HG03095 (cell line): ENCODE results near the gene IRS1.

Experiments
- ATAC-seq: cut with Tn5 transposase; IDR thresholded peaks from one replicate; pipeline ENCODE4 v1.9.1; 2021; ENCODE audit warnings: moderate library complexity; ENCODE audit not compliant: unreplicated experiment

Gene IRS1

GRCh38 chr2:226727251-226727650 is 72.4 kb downstream of the IRS1 start:
- ATAC-seq = no peak

- no peak for ATAC-seq
Measured at GRCh38 chr2:226726546-226726945, 73.1 kb downstream of the IRS1 start.

- ATAC-seq = no peak
Measured at GRCh38 chr2:226725126-226725860, 74.3 kb downstream of the IRS1 start.

DNA sequence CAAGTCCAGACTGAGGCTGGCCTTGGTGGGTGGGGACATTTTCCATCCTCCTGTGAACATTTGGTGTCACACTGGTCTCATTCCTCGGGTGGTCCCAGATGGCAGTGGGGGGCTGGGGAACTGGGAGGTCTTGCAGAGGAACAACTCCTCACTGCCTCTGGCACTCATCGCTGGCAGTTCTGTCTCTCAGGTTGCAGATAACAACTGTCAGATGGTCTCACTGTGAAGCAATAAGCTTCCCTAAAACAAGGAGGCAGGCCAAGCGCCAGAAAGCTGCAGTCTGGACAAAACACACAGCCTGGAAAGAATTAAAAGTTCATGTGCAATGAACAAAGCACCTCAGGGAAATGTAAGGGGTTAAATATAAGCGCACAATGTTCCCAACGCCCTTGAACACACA is 78.1 kb downstream of the IRS1 start:
- no peak for ATAC-seq

GRCh38 chr2:226720948-226721347 is 78.7 kb downstream of the IRS1 start:
- no peak for ATAC-seq

- no peak for ATAC-seq
Measured at GRCh38 chr2:226717719-226718118, 81.9 kb downstream of the IRS1 start.

DNA sequence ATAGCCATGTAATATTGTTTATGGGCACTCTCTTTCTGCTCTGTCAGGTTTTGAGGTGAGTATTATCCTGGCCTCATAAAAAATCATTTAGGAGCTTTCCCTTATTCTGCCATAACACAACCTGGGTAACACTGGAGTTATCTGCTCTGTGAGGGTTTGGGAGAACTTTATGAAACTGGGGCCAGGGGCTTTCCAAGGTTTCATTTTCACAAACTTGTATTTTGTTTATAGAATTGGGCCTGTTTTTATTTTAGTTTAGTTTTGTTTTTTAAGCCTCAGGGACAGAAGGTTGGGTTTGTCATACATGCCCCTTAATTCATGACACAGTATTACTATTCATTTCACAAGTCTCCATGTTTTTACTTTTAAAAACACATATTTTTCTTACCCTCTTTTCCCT is 83.5 kb downstream of the IRS1 start:
- no peak for ATAC-seq

GRCh38 chr2:226715347-226715990 is 84.2 kb downstream of the IRS1 start:
- ATAC-seq = no peak

GRCh38 chr2:226712941-226713340 is 86.7 kb downstream of the IRS1 start:
- ATAC-seq = no peak

DNA sequence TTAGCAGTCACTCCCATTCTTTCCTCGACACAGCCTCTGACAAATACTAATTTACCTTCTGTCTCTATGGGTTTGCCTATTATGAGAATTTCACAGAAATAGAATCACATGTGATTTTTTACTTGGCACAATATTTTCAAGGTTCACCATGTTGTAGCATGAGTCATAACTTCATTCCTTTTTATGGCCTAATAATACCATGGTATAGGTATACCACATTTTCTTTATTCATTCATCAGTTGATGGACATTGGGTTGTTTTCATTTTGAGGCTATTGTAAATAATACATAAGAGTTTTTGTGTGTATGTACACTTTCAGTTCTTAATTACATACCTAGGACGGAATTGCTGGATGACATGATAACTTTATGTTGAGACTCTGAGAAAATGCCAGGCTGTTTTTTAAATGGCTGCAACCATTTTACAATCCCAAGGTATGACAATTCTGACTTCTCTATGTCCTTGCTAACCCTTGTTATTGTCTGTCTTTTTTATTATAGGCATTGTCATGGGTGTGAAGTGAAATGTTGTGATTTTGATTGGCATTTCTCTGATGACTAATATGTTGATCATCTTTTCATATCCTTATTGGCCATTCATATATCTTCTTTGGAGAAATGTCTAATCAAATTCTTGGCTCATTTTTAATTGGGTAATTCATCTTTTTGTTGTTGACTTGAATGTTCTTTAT is 87.9 kb downstream of the IRS1 start:
- no peak for ATAC-seq

DNA sequence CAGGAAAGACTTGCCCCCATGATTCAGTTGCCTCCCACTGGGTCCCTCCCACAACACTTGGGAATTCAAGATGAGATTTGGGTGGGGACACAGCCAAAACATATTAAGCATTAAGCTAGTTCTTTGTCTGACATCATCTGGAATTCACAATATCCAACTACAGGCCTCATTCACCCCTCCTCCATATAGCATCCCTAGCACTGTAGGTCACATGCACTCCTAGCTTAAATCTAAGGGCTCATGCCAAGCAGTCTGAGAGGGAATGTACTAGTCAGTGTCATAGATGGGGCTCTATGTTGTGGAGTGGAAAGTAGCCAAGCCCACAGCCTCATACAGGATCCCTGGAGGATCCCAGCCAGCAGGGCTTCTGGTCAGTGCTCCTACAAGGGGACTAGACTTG is 92.1 kb downstream of the IRS1 start:
- no peak for ATAC-seq

- ATAC-seq = no peak
Measured at GRCh38 chr2:226705965-226706364, 93.7 kb downstream of the IRS1 start.

DNA sequence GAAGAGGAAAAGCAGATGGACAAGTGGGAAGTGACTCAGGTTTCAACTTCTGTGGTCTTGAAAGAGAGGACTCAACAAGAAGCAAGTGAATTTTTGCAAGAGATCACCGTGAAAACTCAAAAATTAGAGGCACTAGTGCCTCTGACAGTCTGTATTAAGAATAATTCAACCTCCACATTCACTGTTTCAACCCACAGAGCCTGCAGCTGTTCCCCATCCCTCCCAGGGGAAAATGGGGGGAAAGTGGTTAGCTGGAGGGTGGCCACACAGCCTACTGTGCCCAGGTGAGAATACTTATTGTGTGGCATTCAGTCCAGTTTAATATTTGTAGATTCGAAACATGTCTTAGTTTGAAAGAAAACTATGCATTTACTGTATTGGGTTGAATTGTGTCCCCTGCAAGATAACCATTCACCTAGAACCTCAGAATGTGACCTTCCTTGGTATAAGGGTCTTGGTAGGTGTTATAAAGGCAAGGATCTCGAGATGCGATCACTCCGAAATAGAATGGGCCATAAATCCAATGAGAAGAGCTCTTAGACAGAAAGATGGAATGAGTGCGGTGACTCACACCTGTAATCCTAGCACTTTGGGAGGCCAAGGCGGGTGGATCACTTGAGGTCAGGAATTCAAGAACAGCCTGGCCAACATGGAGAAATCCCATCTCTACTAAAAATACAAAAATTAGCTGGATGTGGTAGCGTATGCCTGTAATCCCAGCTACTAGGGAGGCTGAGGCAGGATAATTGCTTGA is 94.3 kb downstream of the IRS1 start:
- no peak for ATAC-seq

GRCh38 chr2:226703514-226703913 is 96.1 kb downstream of the IRS1 start:
- ATAC-seq = no peak

- ATAC-seq = no peak
Measured at GRCh38 chr2:226702376-226702775, 97.2 kb downstream of the IRS1 start.

DNA sequence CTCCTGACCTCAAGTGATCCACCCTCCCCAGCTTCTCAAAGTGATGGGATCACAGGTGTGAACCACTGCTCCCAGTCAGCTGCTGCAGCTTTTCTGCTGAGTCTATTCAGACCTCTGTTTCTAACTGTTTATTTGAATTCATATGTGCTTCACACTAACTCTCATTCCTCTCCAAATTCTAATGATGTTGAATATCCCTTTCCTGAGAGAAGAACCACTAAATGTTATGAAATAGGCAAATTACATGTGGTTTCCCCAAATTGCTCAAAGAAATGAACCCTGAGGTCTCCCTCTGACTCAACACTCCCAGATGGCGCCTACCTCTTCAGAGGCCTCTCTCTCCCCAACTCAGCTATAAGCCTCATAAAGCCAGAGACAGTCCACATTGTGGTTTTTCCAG is 98.6 kb downstream of the IRS1 start:
- ATAC-seq = no peak

GRCh38 chr2:226699321-226699720 is 100.3 kb downstream of the IRS1 start:
- ATAC-seq = no peak

GRCh38 chr2:226698671-226699070 is 100.9 kb downstream of the IRS1 start:
- no peak for ATAC-seq

GRCh38 chr2:226694586-226695284 is 104.9 kb downstream of the IRS1 start:
- ATAC-seq = no peak

DNA sequence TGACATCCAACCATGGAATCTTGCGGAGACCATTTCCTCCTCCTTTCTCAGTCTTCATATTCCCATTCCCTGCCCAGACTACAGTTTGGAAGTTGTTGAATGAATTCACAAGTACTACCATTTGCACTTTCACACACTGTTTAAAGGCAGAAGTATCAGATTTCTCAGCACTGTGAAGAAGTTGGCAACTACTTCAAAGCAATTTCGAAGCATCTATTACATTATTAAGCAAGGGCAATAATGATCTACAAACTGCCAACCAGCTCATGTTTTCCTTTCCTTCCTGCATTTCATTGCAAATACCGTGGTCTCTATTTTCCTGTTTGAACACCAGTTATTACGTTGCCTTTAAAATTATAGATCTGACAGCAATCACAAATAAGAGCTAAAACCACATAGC is 105.5 kb downstream of the IRS1 start:
- no peak for ATAC-seq

- ATAC-seq = no peak
Measured at GRCh38 chr2:226693521-226693920, 106.1 kb downstream of the IRS1 start.
